Spleen (tissue), 11 donors: ENCODE measurements around the gene CXorf38. TPM values are rescaled to one million over a fixed set of nuclear protein-coding genes. Genes with fewer than 3 reads are reported as not detected.

Experiments used
- DNase-seq: peaks from one replicate; pipeline ENCODE4 v3.0.0-alpha.2; 2020
- H3K27ac ChIP-seq, 8 donors: fragments of 200-600 bp; sonication (generic) in 7 of 8; 1 replicate in 4 of 8; 2 replicates in 4 of 8; pipeline versions ENCODE4 v1.5.0 to v1.8.0; 2016 to 2021; ENCODE audit warnings: inconsistent platforms in 4 of 8, mild to moderate bottlenecking in 4 of 8, moderate library complexity in 1 of 8
- H3K27me3 ChIP-seq, 7 donors: fragments of 200-600 bp; sonication (generic) in 6 of 7; replicated peaks in 1 of 7; 1 replicate in 4 of 7; 2 replicates in 3 of 7; pipeline versions ENCODE4 v1.5.0 to v1.8.0; 2016 to 2021; ENCODE audit warnings: inconsistent platforms in 3 of 7, mild to moderate bottlenecking in 1 of 7
- H3K36me3 ChIP-seq, 6 donors: fragments of 200-600 bp; sonication (generic) in 5 of 6; 1 replicate in 4 of 6; 2 replicates in 2 of 6; pipeline versions ENCODE4 v1.5.0 to v1.8.0; 2016 to 2021; ENCODE audit warnings: inconsistent platforms in 2 of 6
- H3K4me1 ChIP-seq, 6 donors: fragments of 200-600 bp; sonication (generic) in 5 of 6; 1 replicate in 3 of 6; 2 replicates in 3 of 6; pipeline versions ENCODE4 v1.5.0 to v1.8.0; 2016 to 2021; ENCODE audit warnings: inconsistent platforms in 3 of 6
- H3K4me3 ChIP-seq, 8 donors: fragments of 200-600 bp; sonication (generic) in 7 of 8; 1 replicate in 4 of 8; 2 replicates in 4 of 8; pipeline versions ENCODE4 v1.5.0 to v1.8.0; 2016 to 2021; ENCODE audit warnings: inconsistent platforms in 4 of 8, mild to moderate bottlenecking in 4 of 8, moderate library complexity in 2 of 8
- H3K9me3 ChIP-seq, 8 donors: fragments of 200-600 bp; sonication (generic) in 7 of 8; 1 replicate in 4 of 8; 2 replicates in 4 of 8; pipeline versions ENCODE4 v1.5.0 to v1.8.0; 2016 to 2021; ENCODE audit warnings: inconsistent platforms in 4 of 8
- POLR2A ChIP-seq, 3 donors: fragments of 450-650 bp; IDR thresholded peaks; one replicate each; pipeline ENCODE4 v1.5.1; 2017; ENCODE audit warnings: antibody characterized with exemption in 3 of 3, mild to moderate bottlenecking in 1 of 3
- POLR2AphosphoS5 ChIP-seq, 3 donors: sonication (generic); formaldehyde crosslinking; IDR thresholded peaks; one replicate each; pipeline ENCODE4 v1.5.1; 2017; ENCODE audit warnings: antibody characterized with exemption in 3 of 3
- WGBS, 5 donors: extraction: QIAGEN DNeasy Blood & Tissue Kit in 3 of 5; methylation state at CpG; one replicate each; pipeline versions ENCODE4 v1.1.5 to v1.1.7; 2013 to 2018; 5-methylcytosine and 5-hydroxymethylcytosine counted together
- intact Hi-C: fragments of 100-400 bp; cut with DNase I; formaldehyde crosslinking; loops from one replicate; pipeline ENCODE4 v1.15.0; 2023; ENCODE audit warnings: low total_unique reads
- polyA plus RNA-seq, 3 donors: library from polyadenylated mRNA; stranded (reverse); fragments of 200-250 nt; gene quantifications; one replicate each; pipeline ENCODE4 v1.2.1, GENCODE V29; 2013
- total RNA-seq, 7 donors: library from RNA; depleted of rRNA in 3 of 7; stranded (reverse); fragments of >200 nt in 3 of 7; fragmentation: NEBNext Ultra II Directional in 4 of 7; extraction: Animal tissue kit (Norgen Biotek cat#: 25700) in 4 of 7; gene quantifications; one replicate each; pipeline versions ENCODE4 v1.1.0 to v1.2.1, GENCODE V29; 2016 to 2021
- TF ChIP-seq, protein P1 (sequence below), 11 experiments: fragments of 200-600 bp in 7 of 11; fragments of 450-650 bp in 4 of 11; sonication (generic) in 4 of 11; IDR thresholded peaks in 8 of 11; conservative IDR thresholded peaks in 3 of 11; 1 replicate in 7 of 11; 2 replicates in 4 of 11; pipeline versions ENCODE4 v1.4.0 to v1.8.0; 2016 to 2021; ENCODE audit warnings: antibody characterized with exemption in 11 of 11, inconsistent platforms in 4 of 11, mild to moderate bottlenecking in 1 of 11
- donor health status: healthy with polysubstance abuse.
- donor health status: DM: no; HTN: no; CAD: no; lungs with moderate emphysema.
- donor health status: DM: no; HTN: no; CAD: no.
- donor health status: Bipolar disorder and iron deficiency.
- donor health status: healthy.
- donor health status: DM: no; HTN: no; CAD: no.
- donor health status: DM: yes; HTN: yes; CAD: no.

The CXorf38 gene
- total and polyA plus RNA-seq, 10 donors = 9.4 to 35.1 (median 27.7) TPM

GRCh38 chrX:40632199-40632598, 15.2 kb downstream of the CXorf38 start:
- H3K9me3 ChIP-seq = no peaks in the 10 kb centered on the region
- no peak overlapping the region for H3K4me3 ChIP-seq
- peaks cover 7 to 100% (median 88%) of the 10 kb centered on the region in 6 donors for H3K36me3 ChIP-seq
- 69 to 91% (median 81%) methylated on average over 3 to 4 of the region's 4 CpGs for WGBS, 5 donors
- no peaks in the 10 kb centered on the region for H3K27me3 ChIP-seq
- TF ChIP-seq POLR2AphosphoS5 (IDR thresholded peaks at IDR 0.05) = no peak
- TF ChIP-seq, protein P1, sequence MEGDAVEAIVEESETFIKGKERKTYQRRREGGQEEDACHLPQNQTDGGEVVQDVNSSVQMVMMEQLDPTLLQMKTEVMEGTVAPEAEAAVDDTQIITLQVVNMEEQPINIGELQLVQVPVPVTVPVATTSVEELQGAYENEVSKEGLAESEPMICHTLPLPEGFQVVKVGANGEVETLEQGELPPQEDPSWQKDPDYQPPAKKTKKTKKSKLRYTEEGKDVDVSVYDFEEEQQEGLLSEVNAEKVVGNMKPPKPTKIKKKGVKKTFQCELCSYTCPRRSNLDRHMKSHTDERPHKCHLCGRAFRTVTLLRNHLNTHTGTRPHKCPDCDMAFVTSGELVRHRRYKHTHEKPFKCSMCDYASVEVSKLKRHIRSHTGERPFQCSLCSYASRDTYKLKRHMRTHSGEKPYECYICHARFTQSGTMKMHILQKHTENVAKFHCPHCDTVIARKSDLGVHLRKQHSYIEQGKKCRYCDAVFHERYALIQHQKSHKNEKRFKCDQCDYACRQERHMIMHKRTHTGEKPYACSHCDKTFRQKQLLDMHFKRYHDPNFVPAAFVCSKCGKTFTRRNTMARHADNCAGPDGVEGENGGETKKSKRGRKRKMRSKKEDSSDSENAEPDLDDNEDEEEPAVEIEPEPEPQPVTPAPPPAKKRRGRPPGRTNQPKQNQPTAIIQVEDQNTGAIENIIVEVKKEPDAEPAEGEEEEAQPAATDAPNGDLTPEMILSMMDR (IDR thresholded peaks at IDR 0.05 in 8 of 11, conservative IDR thresholded peaks at IDR 0.05 in 3 of 11) = no peak
- no peak for TF ChIP-seq POLR2A (IDR thresholded peaks at IDR 0.05)
- peaks cover 0 to 20% (median 5%) of the 10 kb centered on the region in 6 donors for H3K4me1 ChIP-seq
- DNase-seq = no peak
- no peak overlapping the region for H3K27ac ChIP-seq
- intact Hi-C loops = no loop called here

DNA sequence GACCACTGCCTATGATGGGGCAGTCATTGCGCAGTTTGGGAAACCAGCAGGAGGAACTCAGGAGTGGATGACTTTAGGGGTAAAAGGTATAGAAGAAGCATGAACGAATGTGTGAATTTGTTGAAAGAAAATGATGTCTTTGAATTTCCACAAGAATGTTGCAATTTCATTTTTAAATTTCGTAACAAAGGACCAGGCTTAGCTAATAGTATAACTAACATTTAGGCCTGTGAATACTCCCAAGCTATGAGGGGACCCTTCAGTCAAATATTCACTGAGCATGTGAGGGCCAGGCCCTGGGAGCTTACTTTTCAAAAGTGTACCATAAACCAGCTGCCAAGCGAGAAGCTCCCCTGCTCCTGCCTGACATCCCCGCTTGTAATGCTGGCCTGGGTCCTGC, 18.9 kb downstream of the CXorf38 start:
- Histone ChIP-seq H3K36me3 (peaks cover 4 to 88% (median 60%) of the 10 kb centered on the region in 6 donors), H3K9me3 (peaks cover 0 to 4% (median 0%) of the 10 kb centered on the region in 8 donors), H3K4me1 (peaks cover 0 to 17% (median 5%) of the 10 kb centered on the region in 6 donors), H3K27ac (no peak overlapping the region), H3K27me3 (no peaks in the 10 kb centered on the region), H3K4me3 (no peak overlapping the region)
- intact Hi-C loops = no loop called here
- TF ChIP-seq POLR2A (IDR thresholded peaks at IDR 0.05) = no peak
- TF ChIP-seq POLR2AphosphoS5 (IDR thresholded peaks at IDR 0.05) = no peak
- TF ChIP-seq, protein P1 (IDR thresholded peaks at IDR 0.05 in 8 of 11, conservative IDR thresholded peaks at IDR 0.05 in 3 of 11) = no peak
- 68 to 93% (median 86%) methylated on average over 5 of the region's 5 CpGs for WGBS, 5 donors
- no peak for DNase-seq

DNA sequence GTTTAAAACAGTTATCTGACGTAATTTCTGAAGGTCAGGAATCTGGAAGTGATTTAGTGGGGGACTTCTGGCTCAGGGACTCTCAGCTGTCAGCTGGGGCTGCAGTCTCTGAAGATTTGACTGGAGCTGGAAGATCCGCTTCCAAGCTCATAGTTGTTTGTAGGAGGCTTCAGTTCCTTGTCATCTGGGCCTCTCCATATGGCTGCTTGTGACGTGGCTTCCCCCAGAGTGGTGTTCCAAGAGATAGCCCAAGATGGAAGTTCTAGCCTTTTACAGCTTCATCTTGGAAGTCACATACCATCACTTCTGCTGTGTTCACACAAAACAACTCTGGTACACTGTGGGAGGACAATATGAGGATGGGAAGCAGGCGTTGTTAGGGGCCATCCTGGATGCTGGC, 22.1 kb downstream of the CXorf38 start:
- H3K4me3 ChIP-seq = no peak overlapping the region
- DNase-seq = no peak
- H3K9me3 ChIP-seq = peaks cover 0 to 8% (median 0%) of the 10 kb centered on the region in 8 donors
- 91 to 100% (median 95%) methylated on average over 1 to 4 of the region's 4 CpGs for WGBS, 5 donors
- intact Hi-C loops = no loop called here
- peaks cover 0 to 56% (median 34%) of the 10 kb centered on the region in 6 donors for H3K36me3 ChIP-seq
- TF ChIP-seq POLR2A (IDR thresholded peaks at IDR 0.05) (no peak), POLR2AphosphoS5 (IDR thresholded peaks at IDR 0.05) (no peak)
- TF ChIP-seq, protein P1 (IDR thresholded peaks at IDR 0.05 in 8 of 11, conservative IDR thresholded peaks at IDR 0.05 in 3 of 11) = no peak
- H3K4me1 ChIP-seq = no peaks in the 10 kb centered on the region
- H3K27ac ChIP-seq = no peak overlapping the region
- H3K27me3 ChIP-seq = no peaks in the 10 kb centered on the region

DNA sequence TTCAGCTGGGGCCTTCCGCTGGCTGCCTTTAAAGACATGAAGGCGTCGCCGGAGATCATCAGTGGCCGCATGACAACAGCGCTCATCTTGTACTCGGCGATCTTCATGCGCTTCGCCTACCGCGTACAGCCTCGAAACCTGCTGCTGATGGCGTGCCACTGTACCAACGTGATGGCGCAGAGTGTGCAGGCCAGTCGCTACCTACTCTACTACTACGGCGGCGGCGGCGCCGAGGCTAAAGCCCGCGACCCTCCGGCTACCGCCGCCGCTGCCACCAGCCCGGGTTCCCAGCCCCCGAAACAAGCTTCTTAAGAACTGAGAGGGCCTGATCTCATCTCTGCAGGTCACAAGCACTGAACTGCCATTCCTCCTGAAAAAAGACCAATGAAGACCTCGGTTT, 23.7 kb downstream of the CXorf38 start:
- Histone ChIP-seq H3K27me3 (no peaks in the 10 kb centered on the region), H3K4me1 (no peaks in the 10 kb centered on the region), H3K36me3 (peaks cover 0 to 40% (median 17%) of the 10 kb centered on the region in 6 donors), H3K9me3 (peaks cover 0 to 8% (median 0%) of the 10 kb centered on the region in 8 donors), H3K4me3 (no peak overlapping the region), H3K27ac (no peak overlapping the region)
- no peak for DNase-seq
- TF ChIP-seq, protein P1 (IDR thresholded peaks at IDR 0.05 in 8 of 11, conservative IDR thresholded peaks at IDR 0.05 in 3 of 11) = no peak
- TF ChIP-seq POLR2AphosphoS5 (IDR thresholded peaks at IDR 0.05) = no peak
- no peak for TF ChIP-seq POLR2A (IDR thresholded peaks at IDR 0.05)
- 89 to 98% (median 94%) methylated on average over 28 to 32 of the region's 32 CpGs for WGBS, 5 donors
- intact Hi-C loops = no loop called here
